OCI-LY1 (cell line): ENCODE measurements around the gene ADAM8.
"Not testable (repeated sequence)": the region's sequence is repeated elsewhere in the genome, so short reads cannot be mapped to it uniquely, and the experiment has no call there.

Source experiments
- H2AFZ ChIP-seq: fragments of 200-600 bp; sonication (generic), shearing (Covaris generic); 2 replicates; pipeline ENCODE4 v1.6.0; 2014; ENCODE audit warnings: antibody characterized with exemption, mild to moderate bottlenecking, low read length
- H3F3A ChIP-seq: fragments of 200-600 bp; sonication (generic), shearing (Covaris generic); 2 replicates; pipeline ENCODE4 v1.6.0; 2014; ENCODE audit warnings: mild to moderate bottlenecking, antibody characterized with exemption, low read length, moderate library complexity; ENCODE audit not compliant: insufficient read depth
- H3K27ac ChIP-seq: fragments of 200-600 bp; sonication (generic); 2 replicates; pipeline ENCODE4 v1.5.1; 2014; ENCODE audit warnings: low read length, mixed run types, mild to moderate bottlenecking, low read depth; ENCODE audit not compliant: poor library complexity, severe bottlenecking
- H3K27me3 ChIP-seq: fragments of 200-600 bp; sonication (generic); 2 replicates; pipeline ENCODE4 v1.6.0; 2014; ENCODE audit warnings: antibody characterized with exemption, mild to moderate bottlenecking, low read length, moderate library complexity; ENCODE audit not compliant: insufficient read depth
- H3K36me3 ChIP-seq: fragments of 200-600 bp; sonication (generic); 2 replicates; pipeline ENCODE4 v1.6.1; 2014; ENCODE audit warnings: mild to moderate bottlenecking, antibody characterized with exemption, low read length, moderate library complexity, mixed read lengths; ENCODE audit not compliant: insufficient read depth
- H3K4me1 ChIP-seq: fragments of 200-600 bp; sonication (generic); 2 replicates; pipeline ENCODE4 v1.5.1; 2014; ENCODE audit warnings: mild to moderate bottlenecking, low read length, moderate library complexity; ENCODE audit not compliant: insufficient read depth, severe bottlenecking
- H3K4me2 ChIP-seq: fragments of 200-600 bp; sonication (generic), shearing (Covaris generic); 2 replicates; pipeline ENCODE4 v1.6.1; 2014; ENCODE audit warnings: low read length
- H3K4me3 ChIP-seq: fragments of 200-600 bp; sonication (generic); 2 replicates; pipeline ENCODE4 v1.5.1; 2014; ENCODE audit warnings: low read length, low read depth, mild to moderate bottlenecking, mixed read lengths; ENCODE audit not compliant: poor library complexity, severe bottlenecking
- H3K79me2 ChIP-seq: fragments of 200-600 bp; shearing (Covaris generic); 2 replicates; pipeline ENCODE4 v1.6.1; 2016; ENCODE audit warnings: mixed run types, low read length, mixed read lengths; ENCODE audit not compliant: insufficient read depth
- H3K9ac ChIP-seq: fragments of 200-600 bp; sonication (generic), shearing (Covaris generic); 2 replicates; pipeline ENCODE4 v1.6.1; 2014; ENCODE audit warnings: mild to moderate bottlenecking, low read length, mixed read lengths
- H3K9me2 ChIP-seq: fragments of 200-600 bp; sonication (generic), shearing (Covaris generic); 2 replicates; pipeline ENCODE4 v1.6.1; 2014; ENCODE audit warnings: low read depth, mild to moderate bottlenecking, low read length, mixed read lengths
- H3K9me3 ChIP-seq: fragments of 200-600 bp; shearing (Covaris generic); 2 replicates; pipeline ENCODE4 v1.6.1; 2014; ENCODE audit warnings: low read length, mixed read lengths
- H4K20me1 ChIP-seq: fragments of 200-600 bp; sonication (generic), shearing (Covaris generic); 2 replicates; pipeline ENCODE4 v1.6.0; 2016; ENCODE audit warnings: mild to moderate bottlenecking, low read length; ENCODE audit not compliant: insufficient read depth
- EZH2 ChIP-seq: fragments of 200-600 bp; sonication (generic), shearing (Covaris generic); IDR thresholded peaks from 2 replicates; pipeline ENCODE4 v1.8.0; 2017; ENCODE audit warnings: borderline replicate concordance, mixed run types, mild to moderate bottlenecking, antibody characterized with exemption, low read length, moderate library complexity, mixed read lengths
- TF ChIP-seq, protein P1 (sequence below): fragments of 200-600 bp; sonication (generic), shearing (Covaris generic); IDR thresholded peaks from 2 replicates; pipeline ENCODE4 v1.5.1; 2017; ENCODE audit warnings: mild to moderate bottlenecking, antibody characterized with exemption, low read length, moderate library complexity, mixed read lengths

Gene ADAM8

GRCh38 chr10:133324857-133325260, 48.2 kb upstream of the ADAM8 start:
- Histone ChIP-seq H4K20me1 (no peaks in the 10 kb centered on the region), H3K79me2 (no peaks in the 10 kb centered on the region), H3K9me2 (no peaks in the 10 kb centered on the region), H3K36me3 (no peaks in the 10 kb centered on the region), H3K27me3 (peaks cover 9% of the 10 kb centered on the region), H3K4me1 (peaks cover 8% of the 10 kb centered on the region), H3K4me3 (peak overlapping the region; percentile 47), H3K9ac (no peak overlapping the region), H3K27ac (no peak overlapping the region), H3F3A (no peaks in the 10 kb centered on the region), H3K9me3 (no peaks in the 10 kb centered on the region), H2AFZ (no peak overlapping the region), H3K4me2 (peak overlapping the region; percentile 57; the same call in 1 of the 2 replicates)
- TF ChIP-seq, protein P1, sequence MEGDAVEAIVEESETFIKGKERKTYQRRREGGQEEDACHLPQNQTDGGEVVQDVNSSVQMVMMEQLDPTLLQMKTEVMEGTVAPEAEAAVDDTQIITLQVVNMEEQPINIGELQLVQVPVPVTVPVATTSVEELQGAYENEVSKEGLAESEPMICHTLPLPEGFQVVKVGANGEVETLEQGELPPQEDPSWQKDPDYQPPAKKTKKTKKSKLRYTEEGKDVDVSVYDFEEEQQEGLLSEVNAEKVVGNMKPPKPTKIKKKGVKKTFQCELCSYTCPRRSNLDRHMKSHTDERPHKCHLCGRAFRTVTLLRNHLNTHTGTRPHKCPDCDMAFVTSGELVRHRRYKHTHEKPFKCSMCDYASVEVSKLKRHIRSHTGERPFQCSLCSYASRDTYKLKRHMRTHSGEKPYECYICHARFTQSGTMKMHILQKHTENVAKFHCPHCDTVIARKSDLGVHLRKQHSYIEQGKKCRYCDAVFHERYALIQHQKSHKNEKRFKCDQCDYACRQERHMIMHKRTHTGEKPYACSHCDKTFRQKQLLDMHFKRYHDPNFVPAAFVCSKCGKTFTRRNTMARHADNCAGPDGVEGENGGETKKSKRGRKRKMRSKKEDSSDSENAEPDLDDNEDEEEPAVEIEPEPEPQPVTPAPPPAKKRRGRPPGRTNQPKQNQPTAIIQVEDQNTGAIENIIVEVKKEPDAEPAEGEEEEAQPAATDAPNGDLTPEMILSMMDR: no peak
- TF ChIP-seq EZH2: no peak

DNA sequence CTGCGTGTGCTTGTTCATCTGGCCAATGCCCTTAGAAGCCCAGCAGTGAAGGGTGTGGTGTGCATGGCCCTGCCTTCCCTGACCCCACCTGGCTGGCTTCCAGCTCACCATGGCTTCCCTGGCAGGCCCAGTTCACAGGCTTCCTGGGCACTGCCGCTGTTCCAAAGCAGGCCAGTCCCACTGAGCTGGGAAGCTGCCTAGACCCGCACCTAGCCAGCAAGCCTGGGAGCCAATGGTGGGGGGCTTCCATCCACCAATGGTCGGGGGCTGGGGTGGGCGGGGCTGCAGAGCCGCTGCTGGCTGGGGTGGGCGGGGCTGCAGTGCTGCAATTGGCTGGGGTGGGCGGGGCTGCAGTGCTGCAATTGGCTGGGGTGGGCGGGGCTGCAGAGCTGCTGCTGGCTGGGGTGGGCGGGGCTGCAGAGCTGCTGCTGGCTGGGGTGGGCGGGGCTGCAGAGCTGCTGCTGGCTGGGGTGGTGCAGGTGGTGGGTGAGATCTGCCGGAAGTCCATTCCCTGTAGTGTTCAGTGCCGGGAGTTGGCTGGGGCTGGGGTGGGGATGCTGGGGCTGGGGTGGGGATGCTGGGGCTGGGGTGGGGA, 47.6 kb upstream of the ADAM8 start:
- H3K4me1 ChIP-seq: peaks cover 7% of the 10 kb centered on the region
- H3K27ac ChIP-seq: no peak overlapping the region
- H4K20me1 ChIP-seq: no peaks in the 10 kb centered on the region
- no peaks in the 10 kb centered on the region for H3F3A ChIP-seq
- TF ChIP-seq, protein P1: no peak
- TF ChIP-seq EZH2: no peak
- H3K27me3 ChIP-seq: peaks cover 9% of the 10 kb centered on the region
- no peaks in the 10 kb centered on the region for H3K9me2 ChIP-seq
- no peaks in the 10 kb centered on the region for H3K36me3 ChIP-seq
- no peaks in the 10 kb centered on the region for H3K79me2 ChIP-seq
- H3K9ac ChIP-seq: no peak overlapping the region
- no peak overlapping the region for H2AFZ ChIP-seq
- H3K4me3 ChIP-seq: no peak overlapping the region
- no peaks in the 10 kb centered on the region for H3K9me3 ChIP-seq
- H3K4me2 ChIP-seq: no peak overlapping the region

- H3F3A ChIP-seq, H3K9me2 ChIP-seq, H4K20me1 ChIP-seq, H3K79me2 ChIP-seq, H2AFZ ChIP-seq, H3K4me2 ChIP-seq, H3K9ac ChIP-seq, H3K27ac ChIP-seq, H3K9me3 ChIP-seq, H3K4me3 ChIP-seq, H3K36me3 ChIP-seq, H3K27me3 ChIP-seq: not testable (repeated sequence)
- peaks cover 17% of the 10 kb centered on the region for H3K4me1 ChIP-seq
Measured at GRCh38 chr10:133322064-133322709, 45.5 kb upstream of the ADAM8 start.

DNA sequence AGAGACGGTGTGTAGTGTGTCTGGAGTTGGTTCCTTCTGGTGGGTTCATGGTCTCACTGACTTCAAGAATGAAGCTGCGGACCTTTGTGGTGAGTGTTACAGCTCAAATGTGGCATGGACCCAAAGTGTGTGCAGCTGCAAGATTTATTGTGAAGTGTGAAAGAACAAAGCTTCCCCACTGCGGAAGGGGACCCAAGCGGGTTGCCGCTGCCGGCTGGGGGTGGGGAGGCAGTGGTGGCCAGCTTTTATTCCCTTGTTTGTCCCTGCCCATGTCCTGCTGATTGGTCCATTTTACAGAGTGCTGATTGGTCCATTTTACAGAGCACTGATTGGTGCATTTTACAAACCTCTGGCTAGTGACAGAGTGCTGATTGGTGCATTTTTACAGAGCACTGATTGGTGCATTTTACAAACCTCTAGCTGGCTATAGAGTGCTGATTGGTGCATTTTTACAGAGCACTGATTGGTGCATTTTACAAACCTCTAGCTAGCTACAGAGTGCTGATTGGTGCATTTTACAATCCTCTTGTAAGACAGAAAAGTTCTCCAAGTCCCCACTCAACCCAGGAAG, 44.3 kb upstream of the ADAM8 start:
- H3K9me2 ChIP-seq, H3K79me2 ChIP-seq, H2AFZ ChIP-seq, H3K27ac ChIP-seq, H3K4me3 ChIP-seq, H3F3A ChIP-seq, H3K9me3 ChIP-seq, H3K36me3 ChIP-seq, H3K27me3 ChIP-seq, H4K20me1 ChIP-seq, H3K4me2 ChIP-seq, H3K9ac ChIP-seq: not testable (repeated sequence)
- H3K4me1 ChIP-seq: peaks cover 17% of the 10 kb centered on the region
